NCI-H748 (cell line): ENCODE data around the gene AP1S2.
"Not testable (repeated sequence)": the region's sequence is repeated elsewhere in the genome, so short reads cannot be mapped to it uniquely, and the experiment has no call there.

ENCODE experiments used
- DNase-seq: peaks from one replicate; lab custom pipeline; 2025; ENCODE audit not compliant: unreplicated experiment; lab: John Stamatoyannopoulos, UW

Gene AP1S2

DNA sequence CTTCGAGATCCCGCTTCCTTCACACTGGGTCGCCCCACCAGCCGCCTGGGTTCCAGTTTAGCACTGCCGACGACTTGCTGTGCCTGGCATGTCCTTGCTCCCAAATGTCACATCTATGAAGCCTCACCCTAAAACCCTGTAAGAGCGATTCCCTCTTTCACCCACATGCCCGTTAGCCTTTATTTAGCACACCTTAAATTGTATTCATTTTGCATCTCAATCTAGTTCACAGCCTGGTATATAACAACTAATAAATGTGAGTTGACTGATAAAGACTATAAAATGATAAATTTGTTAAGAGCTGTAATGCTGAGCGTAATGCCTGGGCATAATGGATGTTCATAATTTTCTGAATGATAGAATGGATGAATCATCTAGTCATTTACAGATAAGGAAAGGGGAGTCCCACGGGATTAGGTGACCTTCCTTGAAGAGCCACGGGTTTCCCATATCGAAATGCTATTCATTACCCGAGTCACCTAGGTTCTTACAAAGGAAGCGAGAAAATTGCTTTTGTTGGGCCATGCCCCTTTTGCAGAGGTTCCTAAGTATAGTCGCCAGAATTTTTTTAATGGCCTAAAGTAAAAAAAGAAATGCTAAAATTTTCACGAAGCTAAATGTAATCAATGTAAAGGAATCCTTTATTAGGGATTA, 1.1 kb upstream of the AP1S2 start:
- DNase-seq, result peak; percentile 40

DNA sequence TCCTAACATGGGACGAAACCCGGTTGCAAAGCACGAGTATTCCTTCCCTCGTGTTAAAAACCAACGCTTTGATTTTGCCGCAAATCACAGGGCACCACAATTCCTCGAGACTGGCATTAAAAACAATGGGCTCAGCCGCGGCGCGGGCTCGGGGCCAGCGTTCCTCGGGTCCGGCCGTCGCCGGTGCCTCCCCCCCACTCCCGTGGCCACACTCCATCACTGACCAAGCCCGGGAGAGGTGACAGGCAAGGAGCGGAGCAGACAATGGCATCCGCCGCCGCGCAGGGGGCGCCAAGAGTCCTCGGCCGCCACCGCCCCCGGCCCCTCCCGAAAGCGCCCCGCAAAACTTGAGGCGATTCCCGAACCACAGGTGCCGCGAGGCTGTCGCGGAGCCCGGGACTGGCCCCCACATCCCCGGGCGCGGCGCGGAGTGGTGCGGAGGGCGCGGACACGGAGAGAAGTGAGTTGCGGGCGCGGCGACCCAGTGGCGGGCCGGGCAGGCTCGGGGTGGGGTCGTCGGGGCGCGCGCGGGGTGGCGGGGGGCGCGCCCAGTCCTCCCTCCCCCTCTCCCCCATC, 445 bp downstream of the AP1S2 start:
- peak; percentile 51 for DNase-seq

- peak; percentile 26 for DNase-seq
Observed at GRCh38 chrX:15853586-15854079, 980 bp downstream of the AP1S2 start.

DNA sequence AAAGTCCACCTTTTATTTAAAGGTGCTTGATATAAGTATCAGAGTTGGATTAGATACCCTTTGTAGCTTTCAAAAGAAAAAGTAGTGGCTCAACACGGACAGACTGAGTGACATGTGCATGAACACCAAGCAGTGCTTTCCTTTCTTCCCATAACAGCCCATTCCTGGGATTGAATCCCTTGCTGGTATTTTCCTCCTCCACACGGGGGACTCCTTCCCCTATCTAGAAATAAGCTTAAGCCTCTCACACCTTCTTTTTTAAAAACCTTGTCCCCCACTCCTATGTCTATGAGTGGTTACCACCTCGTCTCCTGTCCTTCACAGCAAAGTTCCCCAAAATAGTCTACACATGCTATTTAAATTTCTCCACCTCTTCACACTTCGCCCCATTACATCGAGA, 5.1 kb downstream of the AP1S2 start:
- DNase-seq, result no peak

DNA sequence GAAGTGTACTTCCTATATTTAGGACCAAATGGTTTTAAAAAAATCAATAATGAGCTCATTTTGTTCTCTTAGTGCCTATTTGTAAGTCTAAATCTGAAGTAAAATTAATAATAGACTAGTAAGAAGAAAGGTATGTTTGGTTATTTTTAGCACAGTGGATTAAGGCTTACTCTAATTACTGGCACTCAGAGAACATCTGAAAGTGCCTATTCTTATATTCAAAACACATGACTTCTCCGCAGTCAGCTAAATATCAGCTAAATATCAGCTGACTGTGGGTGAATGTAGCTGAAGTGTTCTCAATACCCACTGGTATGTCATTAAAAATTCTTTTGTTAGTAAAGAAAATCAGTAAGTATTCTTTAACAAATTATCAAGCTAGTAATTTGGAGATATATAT, 6.0 kb downstream of the AP1S2 start:
- DNase-seq, result no peak

- no peak for DNase-seq
Observed at GRCh38 chrX:15843960-15844359, 10.7 kb downstream of the AP1S2 start.

- DNase-seq, result no peak
Observed at GRCh38 chrX:15841853-15842516, 12.6 kb downstream of the AP1S2 start.

DNA sequence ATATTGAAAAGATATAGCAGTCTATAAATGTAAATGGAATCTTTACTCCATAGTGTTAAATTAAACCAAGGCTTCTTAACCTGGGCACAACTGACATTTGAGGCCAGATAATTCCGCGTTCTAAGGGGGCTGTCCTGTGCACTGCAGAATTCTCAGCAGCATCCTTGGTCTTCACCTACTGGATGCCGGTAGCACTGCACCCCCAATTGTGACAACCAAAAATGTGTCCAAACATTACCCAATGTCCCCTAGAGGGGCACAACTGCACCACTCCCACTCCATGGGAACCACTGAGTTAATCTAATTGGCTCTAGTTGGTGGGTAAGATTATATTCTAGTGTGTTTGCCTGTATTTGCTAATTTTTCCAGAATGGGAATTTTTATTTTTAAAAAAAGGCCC, 16.6 kb downstream of the AP1S2 start:
- no peak for DNase-seq

DNA sequence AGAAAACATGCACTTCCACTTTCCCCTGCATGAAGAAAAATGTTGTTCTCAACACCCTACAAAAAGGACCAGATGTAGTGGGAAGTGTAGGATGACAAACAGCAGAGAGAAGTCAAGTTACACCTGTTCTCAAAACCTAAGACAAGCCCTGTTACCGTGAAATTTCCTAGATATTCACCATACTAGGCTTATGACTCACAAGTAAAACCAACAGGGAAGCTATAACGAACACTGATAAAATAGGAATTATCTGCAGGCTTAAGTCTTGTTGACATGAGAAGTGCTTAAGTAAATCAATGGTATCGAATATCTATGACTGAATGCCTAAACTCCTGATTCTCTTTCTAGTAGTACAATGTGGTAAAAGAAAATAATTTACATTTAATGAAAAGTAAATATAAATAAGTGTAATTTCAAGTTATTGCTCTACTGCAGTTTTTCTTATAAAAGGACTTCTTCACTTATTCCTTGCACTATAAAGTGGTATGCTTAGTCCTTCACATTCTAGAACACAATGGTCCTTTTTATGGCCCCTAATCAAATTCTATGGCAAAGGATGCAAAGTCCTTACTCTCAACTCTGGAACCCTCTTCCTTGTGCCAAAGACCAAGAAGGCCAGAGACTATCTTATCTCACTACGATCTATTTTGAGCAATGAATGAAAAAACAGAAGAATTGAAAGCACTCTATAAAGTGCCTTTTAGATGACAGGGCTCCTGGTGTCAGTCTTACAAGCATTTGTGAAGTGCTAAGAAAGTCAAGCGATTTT, 19.6 kb downstream of the AP1S2 start:
- no peak for DNase-seq

GRCh38 chrX:15834053-15834452, 20.6 kb downstream of the AP1S2 start:
- DNase-seq, result no peak

GRCh38 chrX:15831347-15831746, 23.3 kb downstream of the AP1S2 start:
- not testable (repeated sequence) for DNase-seq

GRCh38 chrX:15829217-15829616, 25.4 kb downstream of the AP1S2 start:
- DNase-seq, result no peak

- no peak for DNase-seq
Observed at GRCh38 chrX:15825936-15826335, 28.7 kb downstream of the AP1S2 start.

DNA sequence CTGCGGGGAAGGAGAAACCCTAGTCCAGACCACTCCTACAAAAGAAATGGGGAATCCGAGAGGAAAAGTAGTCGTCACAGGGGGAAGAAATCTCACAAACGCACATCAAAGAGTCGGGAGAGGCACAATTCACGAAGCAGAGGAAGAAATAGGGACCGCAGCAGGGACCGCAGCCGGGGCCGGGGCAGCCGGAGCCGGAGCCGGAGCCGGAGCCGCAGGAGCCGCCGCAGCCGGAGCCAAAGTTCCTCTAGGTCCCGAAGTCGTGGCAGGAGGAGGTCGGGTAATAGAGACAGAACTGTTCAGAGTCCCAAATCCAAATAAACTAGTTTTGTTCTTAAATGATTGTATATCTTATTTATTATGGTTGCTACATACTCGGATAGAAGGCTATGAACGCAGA, 31.7 kb downstream of the AP1S2 start:
- DNase-seq, result no peak

DNA sequence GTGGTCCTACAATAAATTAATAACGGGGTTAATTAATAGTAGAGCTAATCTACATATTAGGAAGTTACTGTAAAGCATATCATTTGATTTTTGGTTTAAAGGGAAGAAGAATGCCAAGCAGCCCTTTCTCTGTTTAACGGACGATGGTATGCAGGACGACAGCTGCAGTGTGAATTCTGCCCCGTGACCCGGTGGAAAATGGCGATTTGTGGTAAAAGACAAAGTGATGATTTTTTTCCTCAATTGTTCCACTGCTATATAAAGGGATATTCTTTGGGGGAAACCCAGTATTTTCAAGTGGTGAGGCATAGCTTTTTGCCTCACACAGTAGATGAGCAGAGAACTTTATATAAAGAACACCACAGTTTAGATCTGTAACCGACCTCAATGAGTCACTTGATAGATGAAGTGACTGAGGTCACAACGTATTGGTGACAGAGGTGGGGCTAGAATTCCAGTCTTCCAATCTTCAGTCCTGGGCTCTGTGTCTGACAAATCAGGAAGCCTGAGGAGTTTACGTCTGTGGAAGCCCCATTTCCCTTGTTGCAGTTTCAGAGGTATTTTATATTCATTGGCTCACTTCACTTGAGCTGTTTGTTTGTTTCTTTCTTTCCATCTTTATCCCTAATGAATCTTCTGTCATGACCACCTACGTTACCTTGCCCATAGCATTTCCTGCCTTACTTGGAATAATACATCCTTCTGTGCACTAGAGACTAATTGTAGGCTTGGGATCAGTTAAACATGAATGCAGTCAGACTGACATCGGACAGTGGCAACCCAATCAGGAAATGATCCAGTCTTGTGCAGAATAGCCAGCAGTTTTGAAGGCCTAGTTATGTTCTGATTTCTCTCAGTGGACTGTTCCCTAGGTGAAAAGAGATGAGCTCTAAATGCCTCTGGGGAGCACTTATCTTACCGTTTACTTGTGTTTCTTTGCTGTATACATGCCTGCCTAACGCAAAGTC, 34.2 kb downstream of the AP1S2 start:
- DNase-seq, result no peak

- no peak for DNase-seq
Observed at GRCh38 chrX:15816886-15817285, 37.7 kb downstream of the AP1S2 start.

GRCh38 chrX:15816438-15816809, 38.2 kb downstream of the AP1S2 start:
- DNase-seq, result no peak

DNA sequence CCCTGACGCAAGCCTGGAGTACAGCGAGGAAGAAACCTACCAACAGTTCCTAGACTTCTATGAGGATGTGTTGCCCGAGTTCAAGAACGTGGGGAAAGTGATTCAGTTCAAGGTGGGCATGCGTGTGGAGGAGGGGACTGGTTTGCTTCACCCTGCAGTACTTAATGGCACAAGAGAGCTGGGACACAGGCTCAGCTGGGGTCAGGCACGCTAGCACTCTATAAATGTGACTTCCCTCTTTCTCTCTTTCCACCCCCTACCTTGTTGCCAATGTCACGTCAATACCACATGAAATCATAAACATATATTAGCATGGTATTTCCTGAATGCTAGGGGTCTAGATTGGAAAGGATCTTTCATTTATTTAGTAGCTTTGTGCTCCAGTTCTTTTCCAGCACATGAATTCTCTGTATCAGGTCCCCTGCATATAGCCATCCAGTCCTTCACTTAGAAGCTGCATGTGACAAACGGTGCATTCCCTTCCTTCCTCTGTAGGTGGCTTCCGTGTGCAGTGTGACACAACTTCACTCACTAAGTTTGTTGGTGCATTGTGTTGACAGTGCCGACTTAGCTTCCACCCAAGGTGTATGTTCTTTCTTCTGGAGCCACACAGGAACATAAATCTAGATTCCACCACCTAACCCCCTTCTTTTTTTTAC, 38.7 kb downstream of the AP1S2 start:
- no peak for DNase-seq

DNA sequence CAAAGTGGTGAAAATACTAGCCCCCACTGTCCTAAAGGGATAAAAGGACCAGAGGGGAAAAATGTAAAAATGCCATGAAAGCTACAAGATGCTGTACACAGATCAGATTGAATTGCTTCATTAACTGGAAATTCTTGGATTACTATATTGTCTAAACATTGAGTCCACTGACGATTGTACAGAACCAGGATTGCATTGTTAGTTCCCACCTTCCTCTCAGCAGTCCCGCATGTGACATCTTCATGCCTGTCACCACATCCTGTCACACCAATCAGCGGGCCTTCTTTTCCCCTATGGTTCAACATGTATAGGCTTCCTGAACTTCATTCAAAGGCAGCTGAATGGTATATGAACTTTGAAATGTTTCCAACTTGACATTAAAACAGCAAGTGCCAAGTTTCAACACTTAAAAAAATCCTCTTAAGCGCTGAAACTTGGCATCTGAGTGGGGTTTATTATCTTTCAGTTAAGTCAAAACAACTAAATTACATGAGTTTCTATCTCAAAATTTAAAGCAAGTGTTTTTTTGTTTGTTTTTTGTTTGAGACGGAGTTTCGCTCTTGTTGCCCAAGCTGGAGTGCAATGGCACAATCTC, 39.7 kb downstream of the AP1S2 start:
- no peak for DNase-seq

DNA sequence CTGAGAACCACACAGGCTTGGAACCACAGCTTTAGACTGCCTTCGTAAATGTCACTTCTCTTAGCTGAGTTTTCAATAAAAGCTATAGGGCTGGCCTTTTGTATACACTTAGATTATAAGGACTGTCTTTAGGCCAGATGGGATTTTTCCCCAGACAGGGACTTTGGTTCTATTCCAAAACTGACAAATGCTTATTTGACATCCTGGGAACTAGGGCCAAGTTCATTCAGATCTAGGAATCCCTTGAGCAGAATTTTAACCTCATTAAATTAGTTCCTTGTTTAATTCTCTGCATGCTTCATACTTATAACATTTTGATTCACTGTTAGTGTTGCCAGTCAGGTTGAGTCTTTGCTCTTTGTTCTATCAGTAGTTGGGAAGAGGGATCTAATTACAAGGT, 41.2 kb downstream of the AP1S2 start:
- no peak for DNase-seq
